Activated T-helper 1 cell treated with anti-CD3 and anti-CD28 coated beads, Interleukin-2, amount 50 U/mL, for 16 hours (primary cell): Measurements from ENCODE around the gene RNF145.
"Not testable (repeated sequence)": the region's sequence is repeated elsewhere in the genome, so short reads cannot be mapped to it uniquely, and the experiment has no call there.

Experiments
- DNase-seq, 2 donors: peaks; one replicate each; pipeline ENCODE4 v3.0.0-alpha.2; 2020; ENCODE audit warnings: low read depth in 1 of 2, low spot score in 1 of 2

The RNF145 gene

GRCh38 chr5:159163027-159163700, 46.2 kb downstream of the RNF145 start:
- DNase-seq = no peak

GRCh38 chr5:159161361-159162214, 47.8 kb downstream of the RNF145 start:
- no peak for DNase-seq

- DNase-seq = not testable (repeated sequence)
These were observed 50.7 kb downstream of the RNF145 start for GRCh38 chr5:159158553-159159091.

- no peak for DNase-seq
These were observed 51.8 kb downstream of the RNF145 start for GRCh38 chr5:159157552-159157951.

- DNase-seq = no peak
These were observed 52.7 kb downstream of the RNF145 start for GRCh38 chr5:159156426-159157238.

- DNase-seq = no peak
These were observed 53.4 kb downstream of the RNF145 start for GRCh38 chr5:159155960-159156359.

- no peak for DNase-seq
These were observed 56.5 kb downstream of the RNF145 start for GRCh38 chr5:159152876-159153275.

- no peak for DNase-seq
These were observed 60.3 kb downstream of the RNF145 start for GRCh38 chr5:159149085-159149484.

- no peak for DNase-seq
These were observed 61.4 kb downstream of the RNF145 start for GRCh38 chr5:159147976-159148375.

- DNase-seq = no peak
These were observed 62.5 kb downstream of the RNF145 start for GRCh38 chr5:159146839-159147238.

GRCh38 chr5:159145160-159145559, 64.2 kb downstream of the RNF145 start:
- not testable (repeated sequence) for DNase-seq

GRCh38 chr5:159139802-159140201, 69.6 kb downstream of the RNF145 start:
- DNase-seq = no peak

GRCh38 chr5:159135896-159136531, 73.3 kb downstream of the RNF145 start:
- DNase-seq = no peak

- DNase-seq = no peak
These were observed 76.2 kb downstream of the RNF145 start for GRCh38 chr5:159133041-159133741.

- no peak for DNase-seq
These were observed 76.8 kb downstream of the RNF145 start for GRCh38 chr5:159132429-159133040.

GRCh38 chr5:159131951-159132350, 77.4 kb downstream of the RNF145 start:
- DNase-seq = no peak

- DNase-seq = no peak
These were observed 78.5 kb downstream of the RNF145 start for GRCh38 chr5:159130871-159131270.

- DNase-seq = no peak
These were observed 81.2 kb downstream of the RNF145 start for GRCh38 chr5:159128070-159128541.

GRCh38 chr5:159123700-159124099, 85.7 kb downstream of the RNF145 start:
- no peak for DNase-seq

- no peak for DNase-seq
These were observed 86.2 kb downstream of the RNF145 start for GRCh38 chr5:159123189-159123588.
